Stimulated activated CD8-positive, alpha-beta memory T cell treated with anti-CD3 and anti-CD28 coated beads, Interleukin-7, amount 100 ng/mL, for 24 hours (primary cell): ENCODE results near the gene CDH26.

Experiments used
- DNase-seq: peaks from one replicate; pipeline ENCODE4 v3.0.0-alpha.2; 2020; ENCODE audit warnings: low read depth

The CDH26 gene

DNA sequence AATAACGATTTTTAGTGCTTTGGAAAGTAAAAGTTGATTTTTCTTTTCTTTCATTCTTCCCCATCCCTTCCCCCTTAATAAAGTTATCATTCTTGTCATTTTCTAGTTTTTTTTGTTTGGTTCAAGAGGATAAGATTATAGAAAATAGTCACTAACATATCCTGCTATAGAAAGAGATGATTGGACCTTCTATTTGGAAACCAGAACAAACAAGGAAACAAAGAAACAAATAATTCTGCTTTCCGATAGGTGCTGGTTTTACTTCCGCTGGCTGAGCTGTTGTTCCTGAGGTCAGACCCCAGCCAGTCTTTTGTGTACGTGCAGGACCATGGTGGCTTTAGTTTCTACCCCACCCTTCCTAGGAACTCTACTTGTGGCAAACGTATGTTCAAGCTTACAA, at the start of gene CDH26:
TSS of gene CDH26 (plus strand) at position 301 of the 400 bp plus-strand sequence. CDS start 304 bp downstream, outside the sequence.
- no peak for DNase-seq

DNA sequence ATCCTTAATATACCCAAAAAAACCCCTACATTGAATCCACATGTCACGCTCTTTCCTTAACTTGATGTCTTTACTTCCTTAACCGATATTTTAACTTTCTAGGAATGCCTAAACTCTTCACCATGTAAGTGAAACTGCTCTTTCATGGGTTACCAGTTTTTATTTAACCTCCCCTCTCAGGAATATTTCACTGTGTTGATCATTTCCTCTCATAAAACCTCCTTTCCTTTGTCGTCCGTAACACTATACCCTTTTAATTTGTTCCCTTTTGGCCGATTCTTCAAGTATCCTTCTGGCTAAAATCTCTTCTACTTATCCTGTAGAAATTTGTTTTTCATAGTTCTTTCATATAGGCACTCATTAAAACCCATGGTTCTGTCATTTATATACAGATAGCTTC, 49.4 kb upstream of the CDH26 start:
- no peak for DNase-seq

DNA sequence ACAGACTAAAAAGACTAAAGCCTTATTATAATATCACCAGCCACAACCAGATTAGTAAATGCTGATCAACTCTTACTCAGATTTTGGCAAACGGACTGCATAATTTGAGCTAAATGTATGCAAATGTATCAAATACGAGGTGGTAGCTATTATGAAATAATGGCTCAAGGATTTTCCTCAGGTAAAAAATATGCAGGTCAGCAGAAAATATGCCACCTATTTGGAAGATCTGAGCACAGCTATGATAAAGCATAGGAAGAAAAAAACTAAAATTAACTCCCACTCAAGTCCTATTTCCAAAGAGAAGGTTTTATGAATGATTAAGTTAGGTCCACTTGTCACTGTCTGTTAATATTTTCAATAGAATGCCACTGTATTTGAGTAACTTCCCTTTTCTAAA, 47.2 kb upstream of the CDH26 start:
- DNase-seq, result no peak

DNA sequence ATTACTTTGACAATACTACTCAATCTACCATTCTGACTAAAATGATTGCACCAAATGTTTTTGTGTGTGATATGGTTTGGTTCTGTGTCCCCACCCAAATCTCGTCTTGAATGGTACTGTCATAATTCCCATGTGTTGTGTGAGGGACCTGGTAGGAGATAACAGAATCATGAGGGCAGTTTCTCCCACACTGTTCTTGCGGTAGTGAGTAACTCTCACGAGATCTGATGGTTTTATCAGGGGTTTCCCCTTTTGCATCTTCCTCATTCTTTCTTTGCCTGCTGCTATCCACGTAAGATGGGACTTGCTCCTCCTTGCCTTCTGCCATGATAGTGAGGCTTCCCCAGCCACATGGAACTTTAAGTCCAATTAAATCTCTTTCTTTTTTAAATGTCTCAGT, 45.6 kb upstream of the CDH26 start:
- DNase-seq, result no peak

DNA sequence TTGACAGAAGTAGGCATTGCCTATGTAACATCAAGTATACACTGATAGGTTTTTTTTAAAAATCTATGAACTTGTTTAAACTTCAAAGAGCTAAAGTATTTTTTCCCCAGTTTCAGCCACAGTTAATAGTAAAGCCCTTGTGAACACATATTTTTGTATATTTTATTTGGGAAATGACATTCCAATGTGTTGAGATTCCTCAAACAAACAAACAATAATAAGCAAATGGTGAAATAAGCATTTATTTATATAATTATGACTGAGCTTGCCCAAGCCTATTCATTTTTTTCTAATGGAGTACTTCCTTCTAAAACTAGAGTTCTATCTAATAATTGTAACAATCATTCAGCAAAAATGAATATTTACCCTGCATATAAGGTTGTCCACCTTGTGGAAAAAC, 37.3 kb upstream of the CDH26 start:
- DNase-seq, result no peak

DNA sequence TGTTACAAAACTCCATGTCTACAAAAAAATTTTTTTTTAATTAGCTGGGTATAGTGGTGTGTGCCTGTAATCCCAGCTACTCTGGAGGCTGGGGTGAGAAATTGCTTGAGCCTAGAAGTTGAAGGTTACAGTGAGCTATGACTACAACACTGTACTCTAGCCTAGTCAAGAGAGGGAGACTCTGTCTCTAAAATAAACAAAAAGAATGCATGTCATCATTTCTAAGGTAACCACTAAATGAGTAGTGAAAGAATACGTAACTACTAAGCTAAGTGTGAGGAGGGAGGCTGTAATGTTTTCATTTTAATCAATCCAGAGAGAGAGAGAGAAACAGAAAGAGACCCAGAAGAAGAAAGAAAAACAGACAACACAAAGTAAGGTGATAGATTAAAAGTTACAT, 34.7 kb upstream of the CDH26 start:
- DNase-seq, result no peak

DNA sequence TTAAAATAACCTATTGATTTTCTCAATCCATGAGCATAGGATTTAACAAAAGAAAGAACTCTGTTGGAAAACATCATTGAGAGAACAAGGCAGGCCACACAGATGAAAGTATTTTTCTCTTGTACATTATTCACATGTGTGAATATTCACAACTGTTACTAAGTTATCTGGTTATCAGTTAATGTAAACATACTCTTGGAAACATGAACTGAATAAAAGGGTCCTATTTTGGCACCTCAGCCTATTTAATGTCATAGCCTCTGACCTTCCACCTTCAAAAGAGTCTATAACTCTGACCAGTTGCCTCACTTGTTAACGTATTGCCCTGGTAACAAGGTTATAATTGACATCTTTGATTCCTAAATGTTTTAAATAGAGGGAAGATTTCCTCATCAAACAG, 32.9 kb upstream of the CDH26 start:
- no peak for DNase-seq

DNA sequence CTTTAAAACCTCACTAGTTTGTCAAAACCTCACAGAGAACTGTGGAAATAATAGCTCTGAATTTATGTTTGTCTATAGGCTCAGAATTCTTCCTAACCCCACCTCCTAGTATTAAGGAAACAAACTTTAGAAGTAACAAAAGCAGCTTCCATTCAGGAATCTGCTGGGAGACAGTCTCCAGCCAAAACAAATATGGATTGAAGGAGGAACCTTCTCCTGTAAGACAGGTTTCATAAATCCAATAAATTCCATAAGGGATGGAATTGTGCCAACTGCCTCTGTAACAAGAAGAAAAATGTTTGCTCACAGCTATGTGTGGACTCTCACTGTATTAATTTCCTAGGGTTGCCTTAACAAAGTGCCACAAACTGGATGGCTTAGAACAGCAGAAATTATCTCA, 32.3 kb upstream of the CDH26 start:
- no peak for DNase-seq

DNA sequence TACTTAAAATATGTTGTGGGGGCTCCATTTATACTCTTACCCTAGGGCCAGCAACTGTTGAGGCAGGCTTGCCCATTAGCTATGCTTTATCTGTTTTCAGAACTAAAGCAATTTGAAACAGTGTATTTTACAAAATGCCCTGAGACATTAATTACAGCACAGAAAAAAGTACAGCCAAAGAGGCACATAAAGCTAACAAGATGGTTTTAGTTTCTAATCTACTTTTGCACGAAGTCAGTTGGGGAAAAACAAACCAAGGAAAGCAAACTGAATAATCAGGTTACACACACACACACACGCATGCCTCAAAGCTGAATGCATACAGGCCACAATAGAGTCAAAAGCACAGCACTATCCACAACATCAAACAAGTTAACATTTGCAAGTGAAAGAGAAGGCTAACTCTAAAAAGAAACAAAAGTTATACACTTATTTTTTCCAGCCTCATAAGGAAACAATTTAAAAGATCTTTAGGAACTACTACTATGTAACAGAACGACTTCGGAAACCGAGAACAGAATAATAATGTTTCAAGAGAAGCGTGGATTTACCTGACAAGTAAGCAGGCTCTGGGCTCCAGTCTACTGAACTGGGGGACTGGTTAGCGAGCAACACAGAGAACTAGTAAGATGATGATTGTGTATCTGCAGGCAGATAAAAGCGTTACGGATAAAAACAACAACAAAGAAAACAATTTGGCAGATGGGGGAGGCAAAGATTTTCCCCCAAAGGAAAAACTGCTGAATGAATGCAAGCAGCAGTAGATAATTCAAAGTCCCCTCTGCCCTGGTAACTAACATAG, 26.5 kb upstream of the CDH26 start:
- DNase-seq, result no peak

DNA sequence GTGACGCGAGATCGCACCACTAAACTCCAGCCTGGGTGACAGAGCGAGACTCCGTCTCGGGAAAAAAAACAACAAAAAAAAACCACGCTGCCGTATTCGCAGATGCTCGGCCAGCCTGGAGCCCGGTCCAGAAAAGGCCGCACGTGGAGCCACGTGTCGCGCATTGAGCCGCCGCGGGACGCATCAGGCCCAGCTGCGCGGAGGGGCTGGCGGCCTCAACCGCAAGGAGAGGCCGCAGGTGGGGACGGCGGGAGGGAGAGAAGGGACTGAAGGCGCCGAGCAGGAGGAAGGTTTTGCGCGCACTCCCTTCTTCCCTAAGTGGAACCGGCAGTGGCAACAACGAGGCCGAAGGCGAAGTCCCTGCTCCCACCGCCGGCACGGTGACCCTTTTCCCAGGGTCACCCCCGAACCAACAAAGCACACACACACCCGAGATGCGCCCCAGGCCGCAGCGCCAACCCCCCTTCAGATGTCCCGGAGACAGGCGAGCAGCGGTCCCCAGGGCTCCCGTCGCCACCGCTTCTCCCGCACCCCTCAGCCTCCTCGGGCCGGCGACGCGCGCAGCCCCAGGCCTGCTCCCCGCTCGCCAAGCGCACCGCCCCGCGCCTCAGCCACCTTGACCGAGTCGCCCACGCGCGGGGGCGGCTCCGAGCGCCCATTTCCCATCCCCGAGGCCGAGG, 25.5 kb upstream of the CDH26 start:
- no peak for DNase-seq

DNA sequence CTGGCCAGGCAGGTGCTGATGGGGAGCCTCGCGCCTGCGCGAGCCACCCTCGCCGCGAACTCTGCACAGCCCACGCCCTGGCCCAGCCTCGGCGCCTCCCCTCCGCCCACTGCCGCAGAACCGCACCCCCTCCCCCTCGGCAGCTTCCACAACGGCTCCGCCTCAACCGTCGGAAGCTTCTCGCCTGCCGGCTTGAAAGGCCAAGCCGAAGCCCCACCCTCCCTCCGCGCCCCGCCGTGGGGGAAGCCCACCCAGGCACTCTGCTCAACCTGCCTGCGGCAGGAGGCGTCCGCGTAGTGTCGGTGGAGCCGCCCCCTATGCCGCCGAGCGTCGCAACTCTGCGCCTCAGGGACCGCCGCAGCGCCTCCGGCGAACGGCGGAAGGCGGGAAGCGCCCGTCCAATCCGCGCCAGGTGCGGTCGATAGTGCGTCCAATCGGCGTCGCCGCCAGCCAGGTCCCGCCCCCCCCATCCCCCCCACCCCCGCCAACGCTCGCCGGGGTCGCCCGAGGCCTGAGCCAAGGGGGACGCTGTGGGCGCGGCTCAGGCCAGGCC, 24.9 kb upstream of the CDH26 start, which contains the start of gene SYCP2:
TSS of gene SYCP2 (minus strand) at position 342 of the 553 bp plus-strand sequence. CDS start 11,224 bp downstream, outside the sequence.
- DNase-seq, result peak; percentile 40

DNA sequence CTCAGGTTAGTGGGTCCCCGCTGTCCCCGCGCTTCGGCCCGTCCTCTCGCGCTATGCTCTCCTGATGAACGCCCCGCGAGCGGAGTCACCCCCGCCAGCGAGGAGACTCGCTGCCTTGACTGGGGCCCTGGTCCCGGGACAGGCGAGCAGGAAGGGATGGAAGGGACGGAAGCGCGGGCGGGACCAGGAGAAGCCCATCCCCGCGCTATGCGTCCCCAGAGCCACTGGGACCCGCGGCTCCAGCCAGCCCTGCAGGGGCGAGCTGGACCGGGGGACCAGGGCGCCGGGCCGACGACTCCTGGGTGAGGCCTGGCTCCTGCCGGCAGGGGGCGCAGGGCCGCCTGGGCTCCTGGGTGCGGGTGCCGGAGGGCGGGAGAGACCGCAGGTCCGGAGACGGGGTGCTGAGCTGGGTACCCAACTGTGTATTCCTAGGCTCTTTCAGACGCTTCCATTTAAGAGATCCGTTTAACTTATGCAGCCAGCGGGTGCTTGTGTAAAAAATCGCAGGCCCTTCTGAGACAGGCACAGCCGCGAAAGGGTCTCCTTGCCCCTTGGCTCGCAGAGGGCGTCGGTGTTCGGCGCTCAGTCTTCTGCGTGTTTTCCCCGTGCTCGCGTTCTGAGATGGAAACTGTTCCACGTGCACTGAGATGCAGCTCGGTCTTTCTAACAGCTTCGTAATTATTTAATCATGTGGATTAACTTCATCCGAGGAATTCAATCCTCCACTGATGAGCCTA, 24.2 kb upstream of the CDH26 start:
- DNase-seq, result peak; percentile 61

DNA sequence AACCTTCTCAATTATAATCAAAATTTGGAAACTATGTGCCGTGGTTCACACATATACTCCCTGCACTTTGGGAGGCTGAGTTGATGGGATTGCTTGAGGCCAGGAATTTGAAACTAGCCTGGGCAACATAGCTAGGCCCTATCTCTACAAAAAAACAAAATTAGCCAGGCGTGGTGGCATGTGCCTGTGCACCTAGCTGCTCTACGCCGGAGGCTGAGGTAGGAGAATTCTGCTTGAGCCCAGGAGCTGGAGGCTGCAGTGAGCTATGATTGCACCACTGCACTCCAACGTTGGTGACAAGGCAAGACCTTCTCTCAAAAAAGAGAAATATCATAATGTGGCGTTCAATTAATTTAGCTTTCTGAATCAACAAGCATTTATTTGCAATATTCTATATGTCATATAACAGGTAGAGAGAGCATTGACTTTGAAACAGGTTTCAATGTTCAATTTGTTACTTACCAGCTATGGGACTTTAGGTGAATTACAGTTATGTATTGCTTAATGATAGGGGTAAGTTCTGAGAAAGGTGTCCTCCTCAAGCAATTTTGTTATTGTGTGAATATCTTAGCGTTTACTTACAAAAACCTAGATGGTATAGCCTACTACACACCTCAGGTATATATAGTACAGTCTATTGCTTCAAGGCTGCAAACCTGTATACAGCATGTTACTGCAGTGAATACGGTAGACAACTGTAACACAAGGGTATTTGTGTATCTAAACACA, 22.6 kb upstream of the CDH26 start:
- DNase-seq, result no peak

DNA sequence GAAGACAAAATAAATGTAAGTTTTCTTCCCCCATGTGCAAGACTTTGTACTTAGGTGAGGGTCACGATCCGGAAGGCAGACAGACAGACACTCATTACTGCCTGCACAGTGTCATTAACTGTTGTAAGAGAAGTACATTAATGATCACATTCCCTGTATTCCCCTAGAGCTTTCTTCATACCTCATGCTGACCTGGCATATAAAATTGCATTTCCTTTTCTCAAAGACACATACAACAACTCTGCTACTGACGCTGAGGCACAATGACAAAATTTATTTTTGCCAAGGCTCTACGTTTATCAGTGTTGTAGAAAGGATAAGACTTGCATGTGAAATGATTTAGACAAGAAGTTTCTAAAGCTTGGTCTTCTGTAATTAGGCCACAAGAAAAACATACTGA, 21.8 kb upstream of the CDH26 start:
- no peak for DNase-seq

DNA sequence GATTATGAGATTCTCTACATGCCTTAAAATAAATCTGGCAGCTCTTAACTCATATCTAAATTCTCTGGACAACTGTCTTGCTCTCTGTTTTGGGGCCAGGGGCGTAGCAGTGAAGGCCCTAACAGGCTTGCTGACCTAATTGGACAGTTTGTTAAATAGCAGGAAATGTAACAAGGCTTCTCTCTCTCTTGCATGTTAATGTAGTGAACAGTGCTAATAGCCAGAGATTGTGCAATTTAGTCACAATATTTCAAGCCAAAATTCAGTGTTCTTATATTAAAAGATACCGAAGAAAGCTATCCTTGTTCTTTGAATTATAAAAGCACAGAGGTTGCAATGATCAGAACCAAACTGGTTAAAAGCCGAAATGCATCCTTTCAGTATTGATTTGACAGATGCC, 21.1 kb upstream of the CDH26 start:
- DNase-seq, result no peak

DNA sequence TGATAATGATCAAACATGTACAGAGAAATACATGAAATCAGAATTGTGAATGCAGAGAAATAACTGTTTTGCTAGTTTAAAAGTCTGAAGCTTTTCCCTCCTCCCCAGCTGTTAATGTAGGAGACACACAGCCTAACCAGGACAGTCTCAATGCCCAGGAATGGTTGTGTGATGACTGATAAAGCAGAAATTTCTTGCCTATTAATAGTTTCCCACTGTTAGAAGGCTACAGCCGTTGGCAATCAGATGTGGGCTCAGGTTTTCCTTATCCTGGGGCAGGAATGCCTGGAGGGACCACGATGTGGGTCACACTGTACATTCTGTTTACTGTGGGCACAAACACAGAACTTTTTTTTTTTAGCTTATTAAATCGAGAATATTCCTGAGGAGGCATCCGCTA, 20.0 kb upstream of the CDH26 start:
- no peak for DNase-seq

DNA sequence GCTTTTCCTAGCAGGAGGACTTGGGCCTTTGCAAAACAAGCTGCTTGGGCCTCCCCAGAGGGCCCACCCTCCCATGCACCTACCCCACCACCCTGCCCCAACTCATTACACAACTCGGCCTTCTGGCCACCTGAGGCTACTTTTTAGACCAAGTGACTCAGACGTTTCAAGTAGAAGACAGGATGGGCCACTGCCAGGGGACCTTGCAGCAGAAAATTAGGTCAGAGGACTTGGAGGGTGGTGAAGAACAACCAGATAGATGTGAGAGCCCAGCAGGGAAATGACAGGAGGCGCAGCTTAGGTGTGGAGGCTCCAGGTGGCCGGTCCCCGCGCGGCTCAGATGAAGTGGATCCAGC, 19.5 kb upstream of the CDH26 start:
- no peak for DNase-seq

DNA sequence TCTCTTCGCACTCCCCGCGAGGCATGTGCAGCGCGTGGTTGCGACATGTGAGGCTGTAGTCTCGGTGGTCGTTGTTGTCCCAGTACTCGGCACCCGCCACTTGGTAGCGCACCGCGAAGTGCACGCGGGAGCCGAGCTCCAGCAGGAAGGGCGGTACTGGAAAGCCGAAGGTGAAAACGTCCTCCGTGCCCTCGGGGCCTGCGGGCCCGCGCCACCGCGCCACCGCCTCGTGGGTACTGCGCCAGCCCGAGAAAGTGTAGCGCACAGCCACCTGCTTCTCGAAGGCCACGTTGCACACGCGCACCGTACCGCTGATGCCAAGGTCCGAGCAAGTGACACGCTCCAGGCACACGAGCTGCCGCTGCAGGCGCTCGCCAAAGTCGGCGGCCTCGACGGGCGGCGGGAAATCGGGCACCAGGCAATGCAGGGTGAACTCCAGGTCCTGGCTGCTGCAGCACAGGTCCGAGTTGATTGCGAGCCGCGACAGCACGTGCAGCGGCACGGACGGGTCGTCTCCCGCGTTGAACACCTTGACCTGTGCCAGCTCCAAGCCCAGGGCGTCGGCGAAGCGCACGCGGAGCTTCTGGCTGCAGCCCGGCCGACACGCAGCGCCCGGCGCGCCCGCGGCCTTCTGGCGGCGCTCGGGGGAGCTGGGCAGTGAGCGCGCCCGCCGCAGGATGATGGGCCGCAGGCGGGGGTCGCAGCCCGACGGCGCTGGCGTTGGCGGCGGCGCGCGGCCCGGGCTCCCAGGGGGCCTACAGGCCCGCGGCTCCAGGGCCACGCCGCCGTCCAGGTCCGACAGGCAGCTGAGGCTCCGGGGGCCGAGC, 19.0 kb upstream of the CDH26 start:
- DNase-seq, result no peak

DNA sequence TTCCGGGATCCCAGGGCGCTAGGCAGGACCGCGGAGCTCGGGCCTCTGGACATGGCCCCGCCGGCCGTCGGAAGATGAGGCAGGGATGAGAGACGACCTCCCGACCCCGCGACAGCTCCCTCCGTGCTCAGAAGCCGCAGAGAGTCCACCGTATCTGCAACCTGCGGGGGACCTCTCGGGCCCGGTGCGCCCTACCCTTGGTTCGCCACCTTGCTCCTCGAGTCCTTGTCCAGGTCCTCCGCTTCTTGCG, 18.4 kb upstream of the CDH26 start:
- DNase-seq, result no peak

DNA sequence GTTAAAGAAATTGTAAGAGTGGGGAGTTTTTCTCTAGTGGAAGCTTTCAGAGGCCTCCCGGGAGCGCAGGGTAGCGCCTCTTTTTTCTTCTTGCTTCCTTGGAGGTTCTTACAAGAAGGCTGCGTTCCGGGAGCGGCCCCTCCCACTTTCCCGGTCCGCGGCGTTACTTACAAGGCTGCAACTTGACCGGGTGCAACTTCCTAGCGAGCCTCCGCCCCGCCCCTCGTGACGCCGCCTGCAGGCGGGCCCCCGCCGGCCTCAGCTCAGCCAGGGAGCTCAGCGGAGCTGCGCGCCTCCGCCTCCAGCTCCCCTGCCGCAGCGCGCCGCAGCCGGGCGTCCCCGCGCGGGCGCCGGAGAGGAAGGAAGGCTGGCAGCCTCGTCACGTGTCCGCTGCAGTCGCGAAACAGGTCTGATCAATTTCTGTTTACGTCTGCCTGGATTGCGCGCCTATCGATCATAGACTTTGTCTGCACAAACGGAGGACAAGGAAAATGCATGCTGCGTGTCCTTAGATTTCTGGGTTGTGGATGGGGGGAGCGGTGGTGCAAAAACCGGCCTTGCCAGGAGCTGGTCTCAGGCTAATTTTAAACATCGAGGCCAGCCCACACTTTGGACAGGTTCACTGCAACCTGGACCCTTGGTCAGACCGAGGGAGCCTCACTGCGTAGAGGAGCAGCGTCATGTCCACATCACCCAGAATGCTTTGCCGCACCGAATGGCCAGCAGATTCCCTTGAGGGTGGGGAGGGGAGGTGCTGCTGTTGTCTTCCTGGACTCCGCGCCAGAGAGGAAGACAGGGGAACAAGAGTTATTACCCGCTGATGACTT, 17.9 kb upstream of the CDH26 start, which contains the start of the genes FAM217B and PPP1R3D:
TSS of gene FAM217B (plus strand) at position 261 of the 827 bp plus-strand sequence. CDS start 3,555 bp downstream, outside the sequence.
TSS of gene PPP1R3D (minus strand) at position 177 of the 827 bp plus-strand sequence. CDS start 374 bp downstream, outside the sequence.
- peak; percentile 80 for DNase-seq
